Tibial artery (tissue), 4 donors: ENCODE measurements around the gene IL21R.
A peak's percentile ranks its signal among the peaks of the same experiment; 100 is the strongest.

Source experiments
- DNase-seq, 2 donors: peaks; one replicate each; pipeline ENCODE4 v3.0.0-alpha.2; 2019
- H3K27ac ChIP-seq, 2 donors: fragments of 200-600 bp; sonication (generic) in 1 of 2; 1 replicate in 1 of 2; 2 replicates in 1 of 2; pipeline ENCODE4 v1.5.1; 2018 to 2019; ENCODE audit warnings: mild to moderate bottlenecking in 1 of 2
- H3K27me3 ChIP-seq, 2 donors: fragments of 200-600 bp; sonication (generic) in 1 of 2; one replicate each; pipeline versions ENCODE4 v1.5.1 to v1.6.0; 2016 to 2019
- H3K36me3 ChIP-seq, 3 donors: fragments of 200-600 bp; sonication (generic) in 2 of 3; one replicate each; pipeline ENCODE4 v1.5.1; 2016 to 2019; ENCODE audit warnings: mild to moderate bottlenecking in 2 of 3
- H3K4me1 ChIP-seq, 4 donors: fragments of 200-600 bp; sonication (generic) in 2 of 4; 1 replicate in 3 of 4; 2 replicates in 1 of 4; pipeline ENCODE4 v1.5.1; 2016 to 2019
- H3K4me3 ChIP-seq, 2 donors: fragments of 200-600 bp; sonication (generic) in 1 of 2; 1 replicate in 1 of 2; 2 replicates in 1 of 2; pipeline ENCODE4 v1.5.1; 2018 to 2019; ENCODE audit warnings: mild to moderate bottlenecking in 2 of 2
- H3K9me3 ChIP-seq, 3 donors: fragments of 200-600 bp; sonication (generic) in 1 of 3; one replicate each; pipeline ENCODE4 v1.5.1; 2016 to 2019
- intact Hi-C: fragments of 100-400 bp; cut with DNase I; formaldehyde crosslinking; loops from one replicate; pipeline ENCODE4 v1.15.0; 2023; ENCODE audit warnings: low total_unique reads
- TF ChIP-seq, protein P1 (sequence below), 2 experiments: fragments of 200-600 bp in 1 of 2; fragments of 450-650 bp in 1 of 2; IDR thresholded peaks; one replicate each; pipeline ENCODE4 v1.5.1; 2017 to 2019; ENCODE audit warnings: antibody characterized with exemption in 2 of 2, mild to moderate bottlenecking in 1 of 2, moderate library complexity in 1 of 2

Gene IL21R

DNA sequence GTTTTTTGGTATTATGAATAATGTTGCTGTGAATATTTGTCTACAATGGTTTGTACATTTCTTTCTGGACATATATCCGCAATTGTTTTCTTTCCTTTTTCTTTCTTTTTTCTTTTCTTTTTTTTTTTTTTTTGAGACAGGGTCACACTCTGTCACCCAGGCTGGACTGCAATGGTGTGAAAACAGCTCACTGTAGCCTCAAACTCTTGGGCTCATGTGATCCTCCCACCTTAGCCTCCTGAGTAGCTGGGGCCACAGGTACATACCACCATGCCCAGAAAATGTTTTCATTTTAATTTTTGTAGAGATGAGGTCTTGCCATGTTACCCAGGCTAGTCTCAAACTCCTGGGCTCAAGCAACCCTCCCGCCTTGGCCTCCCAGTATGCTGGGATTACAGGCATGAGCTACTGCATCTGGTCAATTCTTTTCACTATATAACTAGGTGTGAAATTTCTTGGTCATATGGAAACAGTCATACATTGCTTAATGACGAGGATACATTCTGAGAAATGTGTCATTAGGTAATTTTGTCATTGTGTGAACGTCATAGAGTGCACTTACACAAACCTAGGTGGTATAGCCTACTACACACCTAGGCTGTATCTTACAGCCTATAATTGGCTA is 15.2 kb downstream of the IL21R start:
- no peaks in the 10 kb centered on the region for H3K36me3 ChIP-seq
- intact Hi-C loops = no loop called here
- DNase-seq = no peak
- no peak overlapping the region for H3K4me3 ChIP-seq
- TF ChIP-seq, protein P1, sequence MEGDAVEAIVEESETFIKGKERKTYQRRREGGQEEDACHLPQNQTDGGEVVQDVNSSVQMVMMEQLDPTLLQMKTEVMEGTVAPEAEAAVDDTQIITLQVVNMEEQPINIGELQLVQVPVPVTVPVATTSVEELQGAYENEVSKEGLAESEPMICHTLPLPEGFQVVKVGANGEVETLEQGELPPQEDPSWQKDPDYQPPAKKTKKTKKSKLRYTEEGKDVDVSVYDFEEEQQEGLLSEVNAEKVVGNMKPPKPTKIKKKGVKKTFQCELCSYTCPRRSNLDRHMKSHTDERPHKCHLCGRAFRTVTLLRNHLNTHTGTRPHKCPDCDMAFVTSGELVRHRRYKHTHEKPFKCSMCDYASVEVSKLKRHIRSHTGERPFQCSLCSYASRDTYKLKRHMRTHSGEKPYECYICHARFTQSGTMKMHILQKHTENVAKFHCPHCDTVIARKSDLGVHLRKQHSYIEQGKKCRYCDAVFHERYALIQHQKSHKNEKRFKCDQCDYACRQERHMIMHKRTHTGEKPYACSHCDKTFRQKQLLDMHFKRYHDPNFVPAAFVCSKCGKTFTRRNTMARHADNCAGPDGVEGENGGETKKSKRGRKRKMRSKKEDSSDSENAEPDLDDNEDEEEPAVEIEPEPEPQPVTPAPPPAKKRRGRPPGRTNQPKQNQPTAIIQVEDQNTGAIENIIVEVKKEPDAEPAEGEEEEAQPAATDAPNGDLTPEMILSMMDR (IDR thresholded peaks at IDR 0.05) = no peak
- H3K9me3 ChIP-seq = peaks cover 0 to 7% (median 0%) of the 10 kb centered on the region in 3 donors
- no peaks in the 10 kb centered on the region for H3K4me1 ChIP-seq
- H3K27me3 ChIP-seq = no peaks in the 10 kb centered on the region
- no peak overlapping the region for H3K27ac ChIP-seq

DNA sequence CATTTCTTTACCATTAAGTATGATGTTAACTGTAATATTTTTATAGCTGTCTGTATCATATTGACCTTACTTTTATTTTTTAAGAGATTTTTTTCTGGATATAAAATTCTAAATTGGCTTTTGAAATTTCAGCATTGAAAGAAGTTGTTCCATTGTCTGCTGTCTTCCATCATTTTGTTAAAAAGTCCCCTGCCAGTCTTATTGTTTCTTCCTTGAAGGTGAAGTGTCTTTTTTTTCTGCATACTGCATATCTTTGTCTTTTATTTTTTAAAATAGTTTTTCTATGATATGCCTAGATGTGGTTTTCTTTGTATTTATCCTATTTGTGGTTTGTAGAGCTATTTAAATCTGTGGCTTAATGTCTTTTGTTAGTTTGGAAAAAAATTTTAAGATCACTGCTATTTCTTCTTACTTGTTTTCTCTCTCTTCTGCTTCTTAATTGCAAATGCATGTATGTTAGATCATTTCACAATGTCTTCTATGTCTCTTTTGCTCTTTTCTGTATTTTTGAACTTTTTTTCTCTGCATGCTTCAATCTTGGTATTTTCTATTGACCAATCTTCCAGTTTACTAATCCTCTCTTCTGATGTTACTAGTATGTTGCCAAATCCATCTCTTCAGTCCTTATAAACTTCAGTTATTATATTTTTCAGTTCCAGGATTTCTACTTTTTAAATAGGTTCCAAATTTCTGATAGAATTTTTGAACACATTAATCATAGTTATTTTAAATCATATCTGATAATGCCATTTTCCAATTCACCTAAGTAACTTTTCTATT is 20.2 kb downstream of the IL21R start:
- no peak for DNase-seq
- TF ChIP-seq, protein P1 (IDR thresholded peaks at IDR 0.05) = no peak
- intact Hi-C loops = no loop called here

DNA sequence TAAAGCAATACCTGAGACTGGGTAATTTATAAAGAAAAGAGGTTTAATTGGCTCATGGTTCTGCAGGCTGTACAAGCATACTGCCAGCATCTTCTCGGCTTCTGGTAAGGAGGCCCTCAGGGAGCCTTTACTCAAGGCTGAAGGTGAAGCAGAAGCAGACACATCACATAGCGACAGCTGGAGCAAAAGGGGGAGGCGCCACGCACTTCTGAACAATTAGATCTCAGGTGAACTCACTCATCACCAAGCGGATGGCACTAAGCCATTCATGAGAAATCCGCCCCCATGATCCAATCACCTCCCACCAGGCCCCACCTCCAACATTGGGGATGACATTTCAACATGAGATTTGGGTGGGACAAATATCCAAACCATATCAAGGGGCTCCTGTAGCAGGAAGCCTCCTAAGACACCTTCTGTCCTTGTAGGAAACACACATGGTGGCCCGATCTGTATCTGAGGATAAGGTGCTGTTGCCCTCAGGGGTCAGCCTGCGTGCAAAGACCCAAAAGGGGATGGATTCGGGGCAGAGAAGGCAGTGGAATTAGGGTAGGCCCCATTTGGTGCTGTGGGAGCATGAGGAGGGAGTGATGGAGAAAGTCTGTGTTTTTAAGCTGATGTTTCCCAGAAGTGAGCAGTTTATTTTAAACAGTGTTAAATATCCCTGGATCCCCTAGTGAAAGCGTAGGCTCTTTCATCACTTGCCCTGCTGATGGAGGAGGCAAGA is 23.0 kb downstream of the IL21R start:
- peaks cover 0 to 6% of the 10 kb centered on the region in 2 donors for H3K27me3 ChIP-seq
- H3K9me3 ChIP-seq = peaks cover 0 to 15% (median 0%) of the 10 kb centered on the region in 3 donors
- intact Hi-C loops = no loop called here
- TF ChIP-seq, protein P1 (IDR thresholded peaks at IDR 0.05) = no peak
- no peak overlapping the region for H3K27ac ChIP-seq
- peak in 1 of 2 donors; percentile 39 for DNase-seq
- H3K4me1 ChIP-seq = no peaks in the 10 kb centered on the region
- no peaks in the 10 kb centered on the region for H3K36me3 ChIP-seq
- H3K4me3 ChIP-seq = no peak overlapping the region

More for the DNA sequence above, 20.2 kb downstream of the IL21R start:
- no peaks in the 10 kb centered on the region for H3K36me3 ChIP-seq
- H3K4me1 ChIP-seq = no peaks in the 10 kb centered on the region
- peaks cover 0 to 15% (median 0%) of the 10 kb centered on the region in 3 donors for H3K9me3 ChIP-seq
- no peak overlapping the region for H3K27ac ChIP-seq
- no peak overlapping the region for H3K4me3 ChIP-seq
- H3K27me3 ChIP-seq = no peaks in the 10 kb centered on the region

DNA sequence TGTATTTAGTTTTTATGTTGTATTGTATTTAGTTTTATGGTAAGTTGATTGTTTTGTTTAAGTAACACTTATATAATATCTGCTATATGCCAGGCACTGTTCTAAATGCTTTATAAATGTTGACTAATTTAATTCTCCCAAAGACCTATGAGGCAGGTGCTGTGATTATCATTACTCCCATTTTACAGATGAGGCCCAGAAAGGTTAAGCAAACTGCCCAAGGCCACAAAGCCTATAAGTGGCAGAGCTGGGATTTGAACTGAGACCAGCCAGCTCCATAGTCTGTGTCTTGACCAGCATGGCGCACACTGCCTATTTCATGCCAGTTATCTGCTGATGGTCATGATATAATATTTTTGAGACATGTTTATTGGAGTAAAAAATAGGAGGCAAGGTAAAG is 24.0 kb downstream of the IL21R start:
- Histone ChIP-seq H3K27me3 (peaks cover 0 to 12% of the 10 kb centered on the region in 2 donors), H3K36me3 (no peaks in the 10 kb centered on the region), H3K9me3 (peaks cover 0 to 15% (median 0%) of the 10 kb centered on the region in 3 donors), H3K27ac (no peak overlapping the region), H3K4me3 (no peak overlapping the region), H3K4me1 (no peaks in the 10 kb centered on the region)
- TF ChIP-seq, protein P1 (IDR thresholded peaks at IDR 0.05) = no peak
- intact Hi-C loops = no loop called here
- DNase-seq = no peak

DNA sequence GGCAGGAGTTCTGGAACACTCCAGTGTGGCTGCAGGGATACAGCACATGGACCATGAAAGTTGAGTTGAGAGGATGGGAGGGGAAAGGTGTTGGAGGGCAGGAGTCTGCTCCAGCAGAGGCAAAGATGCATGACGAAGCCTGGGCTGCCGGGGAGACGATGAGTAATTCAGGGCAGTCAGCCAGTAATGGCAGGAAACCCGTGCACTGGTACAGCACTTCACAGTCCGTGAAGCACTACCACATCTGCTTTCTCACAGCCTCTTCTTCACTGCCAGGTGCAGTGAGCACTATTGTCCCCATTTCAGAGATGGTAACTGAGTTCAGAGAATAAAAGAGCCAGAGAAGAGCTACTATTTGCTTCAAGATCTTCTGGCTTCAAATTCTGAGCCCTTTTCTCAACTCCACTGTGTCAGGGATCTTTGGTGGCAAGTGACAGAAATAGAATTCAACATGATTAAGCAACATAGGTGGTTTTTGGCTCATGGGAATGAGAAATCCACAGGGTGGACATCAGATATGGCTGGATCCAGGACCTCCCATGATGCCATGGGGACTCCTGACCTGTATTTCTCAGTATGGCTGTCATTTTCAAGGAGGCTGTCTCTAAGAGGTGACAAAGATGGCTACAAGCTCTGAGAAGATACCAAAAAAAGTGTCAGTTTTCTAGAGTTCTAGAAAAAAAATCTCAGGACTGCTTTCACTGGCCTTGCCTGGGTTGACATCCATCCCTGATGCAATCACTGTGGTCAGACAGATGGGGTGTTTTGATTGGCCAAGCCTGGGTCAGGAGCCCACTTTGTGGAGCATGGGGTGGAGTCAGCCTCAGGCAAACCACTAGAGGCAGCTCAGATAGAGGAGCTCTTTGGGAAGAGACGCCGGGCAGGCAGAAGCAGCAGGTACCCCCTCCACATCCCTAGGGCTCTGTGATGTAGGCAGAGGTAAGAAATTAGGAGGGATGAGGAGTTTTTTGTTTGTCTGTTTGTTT is 24.7 kb downstream of the IL21R start:
- Histone ChIP-seq H3K27ac (no peak overlapping the region), H3K27me3 (peaks cover 0 to 16% of the 10 kb centered on the region in 2 donors), H3K4me1 (no peaks in the 10 kb centered on the region), H3K36me3 (no peaks in the 10 kb centered on the region), H3K9me3 (peaks cover 0 to 10% (median 0%) of the 10 kb centered on the region in 3 donors), H3K4me3 (no peak overlapping the region)
- peak; percentile 49 to 62 for DNase-seq
- TF ChIP-seq, protein P1 (IDR thresholded peaks at IDR 0.05) = no peak
- intact Hi-C loops = no loop called here
